Keratinocyte (primary cell): ENCODE results near the gene SEMA3D. TPM values are rescaled to one million over a fixed set of nuclear protein-coding genes. Genes with fewer than 3 reads are reported as not detected.

Experiments
- DNase-seq: peaks from one replicate; pipeline ENCODE4 v3.0.0-alpha.2; 2011; ENCODE audit warnings: low read depth, missing footprints, low spot score
- FAIRE-seq: peaks from 2 replicates; lab custom pipeline; 2011; peaks lifted over from hg19 to GRCh38; lab: Jason Lieb, UNC
- H2AFZ ChIP-seq: 2 replicates; pipeline ENCODE4 v1.6.0; 2012; ENCODE audit warnings: low read length, control low read depth, inconsistent platforms; ENCODE audit not compliant: control insufficient read depth
- H3K27ac ChIP-seq: 2 replicates; pipeline ENCODE4 v1.5.1; 2011; ENCODE audit warnings: low read length; ENCODE audit not compliant: control insufficient read depth, insufficient read depth
- H3K27me3 ChIP-seq: 3 replicates; pipeline ENCODE4 v1.6.0; 2011; ENCODE audit warnings: low read length; ENCODE audit not compliant: control insufficient read depth, insufficient read depth; ENCODE audit errors: extremely low read depth
- H3K36me3 ChIP-seq, 2 experiments: 2 replicates in 1 of 2; 3 replicates in 1 of 2; pipeline ENCODE4 v1.5.1; 2011; ENCODE audit warnings: low read length in 2 of 2, mild to moderate bottlenecking in 1 of 2; ENCODE audit not compliant: control insufficient read depth in 2 of 2, insufficient read depth in 2 of 2; ENCODE audit errors: extremely low read depth in 1 of 2
- H3K4me1 ChIP-seq: 3 replicates; pipeline ENCODE4 v1.5.1; 2011; ENCODE audit warnings: low read length; ENCODE audit not compliant: control insufficient read depth, insufficient read depth; ENCODE audit errors: extremely low read depth
- H3K4me2 ChIP-seq: 3 replicates; pipeline ENCODE4 v1.6.0; 2011; ENCODE audit warnings: low read depth, low read length; ENCODE audit not compliant: control insufficient read depth, insufficient read depth; ENCODE audit errors: extremely low read depth
- H3K4me3 ChIP-seq, 3 experiments: fragments of 200-600 bp in 1 of 3; sonication (generic) in 1 of 3; 2 replicates in 2 of 3; 3 replicates in 1 of 3; pipeline ENCODE4 v1.5.1; 2011 to 2016; ENCODE audit warnings: low read length in 3 of 3, mild to moderate bottlenecking in 3 of 3, control low read depth in 2 of 3, inconsistent platforms in 1 of 3, low read depth in 1 of 3, mixed read lengths in 1 of 3, mixed run types in 1 of 3, moderate library complexity in 1 of 3; ENCODE audit not compliant: control insufficient read depth in 2 of 3, insufficient read depth in 2 of 3; ENCODE audit errors: extremely low read depth in 1 of 3
- H3K79me2 ChIP-seq: 2 replicates; pipeline ENCODE4 v1.6.0; 2012; ENCODE audit warnings: low read length; ENCODE audit not compliant: control insufficient read depth, insufficient read depth
- H3K9ac ChIP-seq: 3 replicates; pipeline ENCODE4 v1.6.0; 2011; ENCODE audit warnings: low read length; ENCODE audit not compliant: control insufficient read depth, insufficient read depth; ENCODE audit errors: extremely low read depth
- H3K9me1 ChIP-seq: 3 replicates; pipeline ENCODE4 v1.6.0; 2011; ENCODE audit warnings: low read length; ENCODE audit not compliant: control insufficient read depth, insufficient read depth; ENCODE audit errors: extremely low read depth
- H3K9me3 ChIP-seq: 2 replicates; pipeline ENCODE4 v1.5.1; 2012; ENCODE audit warnings: low read depth, low read length; ENCODE audit not compliant: control insufficient read depth
- H4K20me1 ChIP-seq: 3 replicates; pipeline ENCODE4 v1.6.0; 2011; ENCODE audit warnings: low read length; ENCODE audit not compliant: control insufficient read depth, insufficient read depth; ENCODE audit errors: extremely low read depth
- EZH2 ChIP-seq: IDR thresholded peaks from one replicate; pipeline ENCODE4 v1.6.1; 2012; ENCODE audit warnings: inconsistent platforms, mild to moderate bottlenecking, low read length, moderate library complexity
- dilution Hi-C: fragments of 300-500 bp; cut with MboI; formaldehyde crosslinking; loops from one replicate; pipeline ENCODE4 v1.7.0; 2020; ENCODE audit warnings: low sequenced_read_pairs; ENCODE audit not compliant: extremely low pct_ligation_motif_present
- polyA plus RNA-seq, 5 experiments: library from polyadenylated mRNA; depleted of rRNA in 3 of 5; stranded (reverse) in 3 of 5; stranded (forward) in 1 of 5; unstranded in 1 of 5; fragments of >200 nt; gene quantifications; 1 replicate in 1 of 5; 2 replicates in 3 of 5; 3 replicates in 1 of 5; pipeline versions ENCODE4 v1.2.1 to v1.2.3, GENCODE V29; 2011 to 2012; ENCODE audit warnings: missing spikeins in 2 of 5, low read depth in 1 of 5, low replicate concordance in 1 of 5
- TF ChIP-seq, protein P1 (sequence below), 3 experiments: IDR thresholded peaks in 1 of 3; conservative IDR thresholded peaks in 1 of 3; optimal IDR thresholded peaks in 1 of 3; 2 replicates in 2 of 3; 3 replicates in 1 of 3; pipeline versions ENCODE3 to v1.5.1; 2011; ENCODE audit warnings: low read length in 3 of 3, mild to moderate bottlenecking in 3 of 3, moderate library complexity in 2 of 3, control low read depth in 1 of 3, inconsistent platforms in 1 of 3; ENCODE audit not compliant: insufficient read depth in 2 of 3; ENCODE audit errors: extremely low read depth in 1 of 3

Gene SEMA3D
- polyA plus RNA-seq, 1 donor (not counting 4 experiments of a cell fraction or from before 2014, with no cell fraction given) = 5.2 TPM

DNA sequence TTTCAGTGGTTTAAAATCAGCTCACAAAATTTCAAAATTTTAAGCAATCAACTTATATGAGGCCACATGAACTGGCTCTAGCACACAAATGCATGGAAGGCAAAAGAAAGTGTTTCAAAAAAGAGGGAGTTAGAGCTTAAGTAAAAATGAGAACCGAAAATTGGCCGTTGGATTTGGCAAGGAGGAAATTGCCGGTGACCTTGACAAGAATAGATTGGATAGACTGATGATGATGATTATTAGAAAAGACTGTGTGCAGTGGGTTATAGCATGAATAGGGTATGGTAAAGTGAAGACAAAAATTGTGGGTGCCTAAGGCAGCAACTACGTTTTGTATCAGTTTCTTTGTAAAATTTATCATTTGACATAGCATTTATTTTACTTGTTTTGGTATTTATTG, 175.7 kb downstream of the SEMA3D start:
- H2AFZ ChIP-seq = no peak overlapping the region
- H3K4me1 ChIP-seq = no peaks in the 10 kb centered on the region
- no peaks in the 10 kb centered on the region for H3K36me3 ChIP-seq
- H4K20me1 ChIP-seq = no peaks in the 10 kb centered on the region
- H3K9ac ChIP-seq = no peak overlapping the region
- no peaks in the 10 kb centered on the region for H3K9me3 ChIP-seq
- dilution Hi-C loops = loop anchor here (25.0 kb wide), 1 partner anchor 1074 kb away; no protein-coding TSS in a partner anchor
- FAIRE-seq (no peak), DNase-seq (no peak)
- no peaks in the 10 kb centered on the region for H3K9me1 ChIP-seq
- TF ChIP-seq, protein P1, sequence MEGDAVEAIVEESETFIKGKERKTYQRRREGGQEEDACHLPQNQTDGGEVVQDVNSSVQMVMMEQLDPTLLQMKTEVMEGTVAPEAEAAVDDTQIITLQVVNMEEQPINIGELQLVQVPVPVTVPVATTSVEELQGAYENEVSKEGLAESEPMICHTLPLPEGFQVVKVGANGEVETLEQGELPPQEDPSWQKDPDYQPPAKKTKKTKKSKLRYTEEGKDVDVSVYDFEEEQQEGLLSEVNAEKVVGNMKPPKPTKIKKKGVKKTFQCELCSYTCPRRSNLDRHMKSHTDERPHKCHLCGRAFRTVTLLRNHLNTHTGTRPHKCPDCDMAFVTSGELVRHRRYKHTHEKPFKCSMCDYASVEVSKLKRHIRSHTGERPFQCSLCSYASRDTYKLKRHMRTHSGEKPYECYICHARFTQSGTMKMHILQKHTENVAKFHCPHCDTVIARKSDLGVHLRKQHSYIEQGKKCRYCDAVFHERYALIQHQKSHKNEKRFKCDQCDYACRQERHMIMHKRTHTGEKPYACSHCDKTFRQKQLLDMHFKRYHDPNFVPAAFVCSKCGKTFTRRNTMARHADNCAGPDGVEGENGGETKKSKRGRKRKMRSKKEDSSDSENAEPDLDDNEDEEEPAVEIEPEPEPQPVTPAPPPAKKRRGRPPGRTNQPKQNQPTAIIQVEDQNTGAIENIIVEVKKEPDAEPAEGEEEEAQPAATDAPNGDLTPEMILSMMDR (optimal IDR thresholded peaks at IDR 0.05 in 1 of 3, IDR thresholded peaks at IDR 0.05 in 1 of 3, conservative IDR thresholded peaks at IDR 0.05 in 1 of 3; ENCODE audit: extremely low read depth in 1 of 3, insufficient read depth in 2 of 3, low read length in 3 of 3) = no peak
- TF ChIP-seq EZH2 = no peak
- H3K79me2 ChIP-seq = no peaks in the 10 kb centered on the region
- no peak overlapping the region for H3K27ac ChIP-seq
- H3K27me3 ChIP-seq = no peaks in the 10 kb centered on the region
- H3K4me2 ChIP-seq = no peak overlapping the region
- H3K4me3 ChIP-seq = no peak overlapping the region

DNA sequence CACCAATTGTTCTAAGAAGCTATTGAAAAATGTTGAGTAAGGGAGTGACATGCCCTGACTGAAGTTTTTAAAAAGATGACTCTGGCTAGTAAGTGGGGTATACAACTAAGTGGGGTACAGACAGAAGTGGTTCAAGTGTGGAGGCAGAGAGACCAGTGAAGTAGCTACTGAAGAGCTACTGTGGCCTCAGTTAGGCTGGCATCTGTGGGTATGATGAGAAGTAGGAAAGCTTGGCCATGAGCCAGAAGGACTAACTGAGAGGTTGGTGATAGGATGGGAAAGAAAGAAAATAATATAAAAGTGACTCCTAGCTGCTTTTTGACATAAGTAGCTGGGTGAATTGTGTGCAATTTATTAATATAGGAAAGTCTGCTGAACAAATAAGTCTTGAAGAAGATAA, 176.6 kb downstream of the SEMA3D start:
- dilution Hi-C loops = loop anchor here (25.0 kb wide), 1 partner anchor 1073 kb away; no protein-coding TSS in a partner anchor
- H3K9me3 ChIP-seq = no peaks in the 10 kb centered on the region
- no peaks in the 10 kb centered on the region for H3K9me1 ChIP-seq
- H3K4me3 ChIP-seq = no peak overlapping the region
- DNase-seq = no peak
- H2AFZ ChIP-seq = no peak overlapping the region
- no peaks in the 10 kb centered on the region for H3K4me1 ChIP-seq
- H3K27ac ChIP-seq = no peak overlapping the region
- no peak overlapping the region for H3K9ac ChIP-seq
- no peak for FAIRE-seq
- H4K20me1 ChIP-seq = no peaks in the 10 kb centered on the region
- H3K36me3 ChIP-seq = no peaks in the 10 kb centered on the region
- TF ChIP-seq EZH2 = no peak
- TF ChIP-seq, protein P1 (optimal IDR thresholded peaks at IDR 0.05 in 1 of 3, IDR thresholded peaks at IDR 0.05 in 1 of 3, conservative IDR thresholded peaks at IDR 0.05 in 1 of 3; ENCODE audit: extremely low read depth in 1 of 3, insufficient read depth in 2 of 3, low read length in 3 of 3) = no peak
- no peaks in the 10 kb centered on the region for H3K27me3 ChIP-seq
- no peaks in the 10 kb centered on the region for H3K79me2 ChIP-seq
- no peak overlapping the region for H3K4me2 ChIP-seq
